Psoas muscle (tissue), 8 donors: ENCODE data around the gene MAP2K7. TPM values are rescaled to one million over a fixed set of nuclear protein-coding genes. Genes with fewer than 3 reads are reported as not detected.

Experiments
- ATAC-seq, 4 donors: fragments of 200-7000 bp; cut with Tn5 transposase; one replicate each; pipeline ENCODE4 v1.9.1; 2020; ENCODE audit warnings: moderate library complexity in 3 of 4, mild to moderate bottlenecking in 2 of 4
- DNase-seq, 2 donors: peaks; one replicate each; pipeline ENCODE4 v3.0.0-alpha.2; 2020
- H3K27ac ChIP-seq: fragments of 200-600 bp; one replicate; pipeline ENCODE4 v1.8.0; 2022
- H3K27me3 ChIP-seq, 3 donors: fragments of 200-600 bp in 1 of 3; one replicate each; pipeline versions ENCODE4 v1.6.1 to v1.8.0; 2013 to 2022; ENCODE audit warnings: low read length in 2 of 3, mild to moderate bottlenecking in 2 of 3, moderate library complexity in 1 of 3; ENCODE audit not compliant: insufficient read depth in 3 of 3
- H3K36me3 ChIP-seq, 2 donors: fragments of 200-600 bp in 1 of 2; one replicate each; pipeline versions ENCODE4 v1.6.1 to v1.8.0; 2013 to 2022; ENCODE audit warnings: low read depth in 1 of 2, mild to moderate bottlenecking in 1 of 2, moderate library complexity in 1 of 2; ENCODE audit not compliant: insufficient read depth in 1 of 2
- H3K4me1 ChIP-seq: fragments of 200-600 bp; one replicate; pipeline ENCODE4 v1.8.0; 2022
- H3K4me3 ChIP-seq: fragments of 200-600 bp; one replicate; pipeline ENCODE4 v1.8.0; 2022; ENCODE audit warnings: mild to moderate bottlenecking
- H3K9me3 ChIP-seq: fragments of 200-600 bp; one replicate; pipeline ENCODE4 v1.8.0; 2022
- CTCF ChIP-seq: fragments of 200-600 bp; IDR thresholded peaks from one replicate; pipeline ENCODE4 v1.8.0; 2022; ENCODE audit warnings: antibody characterized with exemption
- WGBS, 3 donors: extraction: QIAGEN DNeasy Blood & Tissue Kit; methylation state at CpG; one replicate each; pipeline versions ENCODE4 v1.1.6 to v1.1.7; 2013; 5-methylcytosine and 5-hydroxymethylcytosine counted together
- intact Hi-C, 2 donors: fragments of 100-400 bp; cut with DNase I; formaldehyde crosslinking; loops; one replicate each; pipeline versions ENCODE4 v1.11.0 to v1.14.2; 2022
- polyA plus RNA-seq, 3 donors: library from polyadenylated mRNA; stranded (reverse); fragments of 200-250 nt; gene quantifications; one replicate each; pipeline ENCODE4 v1.2.3, GENCODE V29; 2013
- total RNA-seq, 4 donors: library from RNA; stranded (reverse); fragmentation: NEBNext Ultra II Directional in 2 of 4; extraction: Animal tissue kit (Norgen Biotek cat#: 25700) in 2 of 4; gene quantifications; one replicate each; pipeline versions ENCODE4 v1.2.1 to v1.2.4, GENCODE V29; 2021 to 2023
- donor health status: healthy with polysubstance abuse.
- donor health status: DM: no; HTN: no; CAD: no; lungs with moderate emphysema.
- donor health status: Bipolar disorder and iron deficiency.
- donor health status: healthy.
- donor health status: DM: yes; HTN: yes; CAD: no.
- donor health status: DM: no; HTN: no; CAD: no.
- donor health status: DM: no; HTN: no; CAD: no.
- donor health status: DM: yes; HTN: yes; CAD: no.

Gene MAP2K7
- total and polyA plus RNA-seq, 7 donors, result 35.4 to 72.5 (median 43.9) TPM

- intact Hi-C loops, result no loop called here
- Histone ChIP-seq H3K4me1 (no peaks in the 10 kb centered on the region), H3K9me3 (no peaks in the 10 kb centered on the region), H3K27me3 (no peaks in the 10 kb centered on the region), H3K27ac (no peak overlapping the region), H3K36me3 (peaks cover 9 to 93% of the 10 kb centered on the region in 2 donors), H3K4me3 (no peak overlapping the region)
- DNase-seq, result no peak
- TF ChIP-seq CTCF, result no peak
- 87 to 92% (median 88%) methylated on average over 22 of the region's 22 CpGs for WGBS, 3 donors
- no peak for ATAC-seq
These were observed 59.1 kb downstream of the MAP2K7 start for GRCh38 chr19:7962644-7963268.

- 91 to 93% (median 92%) methylated on average over 25 of the region's 25 CpGs for WGBS, 3 donors
- ATAC-seq, result no peak
- DNase-seq, result no peak
- Histone ChIP-seq H3K27ac (no peak overlapping the region), H3K4me3 (no peak overlapping the region), H3K36me3 (peaks cover 9 to 93% of the 10 kb centered on the region in 2 donors), H3K27me3 (no peaks in the 10 kb centered on the region), H3K9me3 (no peaks in the 10 kb centered on the region), H3K4me1 (no peaks in the 10 kb centered on the region)
- intact Hi-C loops, result no loop called here
- TF ChIP-seq CTCF, result no peak
These were observed 59.9 kb downstream of the MAP2K7 start for GRCh38 chr19:7963566-7963965.

Other genes with a start within 250 kb of the MAP2K7 start
- under 1 TPM in 2 of 4 donors, not detected in 2; 0.48 to 0.57 TPM for gene RETN, start 234.8 kb upstream of the MAP2K7 start, total RNA-seq
- gene RETN, start 234.8 kb upstream of the MAP2K7 start, polyA plus RNA-seq, result 1 to 10 TPM in 2 of 3 donors, under 1 TPM in 1; 0.46 to 4.7 (median 2.1) TPM
- under 1 TPM; 0.18 to 0.54 (median 0.28) TPM for gene MCEMP1, start 226.8 kb upstream of the MAP2K7 start, total RNA-seq
- under 1 TPM in 2 of 3 donors, not detected in 1; 0.21 to 0.35 TPM for gene MCEMP1, start 226.8 kb upstream of the MAP2K7 start, polyA plus RNA-seq
- 100 to 1,000 TPM in 3 of 4 donors, 10 to 100 TPM in 1; 83.4 to 164 (median 104) TPM for gene TRAPPC5, start 223.0 kb upstream of the MAP2K7 start, total RNA-seq
- 100 to 1,000 TPM in 1 of 3 donors, 10 to 100 TPM in 2; 40.6 to 125 (median 66.8) TPM for gene TRAPPC5, start 223.0 kb upstream of the MAP2K7 start, polyA plus RNA-seq
- gene FCER2, start 201.7 kb upstream of the MAP2K7 start, total RNA-seq, result under 1 TPM in 2 of 4 donors, not detected in 2; 0.34 to 0.54 TPM
- under 1 TPM in 2 of 3 donors, not detected in 1; 0.06 to 0.10 TPM for gene FCER2, start 201.7 kb upstream of the MAP2K7 start, polyA plus RNA-seq
- gene CLEC4G, start 171.8 kb upstream of the MAP2K7 start, total RNA-seq, result under 1 TPM in 3 of 4 donors, not detected in 1; 0.38 to 0.69 (median 0.50) TPM
- under 1 TPM in 2 of 3 donors, not detected in 1; 0.08 to 0.14 TPM for gene CLEC4G, start 171.8 kb upstream of the MAP2K7 start, polyA plus RNA-seq
- gene CD209, start 156.3 kb upstream of the MAP2K7 start, total RNA-seq, result 10 to 100 TPM in 1 of 4 donors, 1 to 10 TPM in 3; 2.7 to 13.8 (median 3.0) TPM
- gene CD209, start 156.3 kb upstream of the MAP2K7 start, polyA plus RNA-seq, result under 1 TPM; 0.11 to 0.42 (median 0.30) TPM
- not detected for gene CLEC4M, start 140.6 kb upstream of the MAP2K7 start, total RNA-seq
- gene CLEC4M, start 140.6 kb upstream of the MAP2K7 start, polyA plus RNA-seq, result not detected
- 10 to 100 TPM; 13.9 to 25.9 (median 22.2) TPM for gene EVI5L, start 73.7 kb upstream of the MAP2K7 start, total RNA-seq
- gene EVI5L, start 73.7 kb upstream of the MAP2K7 start, polyA plus RNA-seq, result 10 to 100 TPM in 2 of 3 donors, 1 to 10 TPM in 1; 5.8 to 10.7 (median 10.0) TPM
- gene PRR36, start 29.5 kb upstream of the MAP2K7 start, total RNA-seq, result not detected
- not detected for gene PRR36, start 29.5 kb upstream of the MAP2K7 start, polyA plus RNA-seq
- gene LRRC8E, start 15.4 kb upstream of the MAP2K7 start, total RNA-seq, result under 1 TPM; 0.07 to 0.26 (median 0.15) TPM
- under 1 TPM in 2 of 3 donors, not detected in 1; 0.03 to 0.10 TPM for gene LRRC8E, start 15.4 kb upstream of the MAP2K7 start, polyA plus RNA-seq
- 10 to 100 TPM in 1 of 4 donors, 1 to 10 TPM in 3; 4.5 to 13.0 (median 7.5) TPM for gene TGFBR3L, start 11.0 kb downstream of the MAP2K7 start, total RNA-seq
- gene TGFBR3L, start 11.0 kb downstream of the MAP2K7 start, polyA plus RNA-seq, result 1 to 10 TPM; 1.2 to 1.5 (median 1.3) TPM
- gene SNAPC2, start 16.5 kb downstream of the MAP2K7 start, total RNA-seq, result 1 to 10 TPM; 4.6 to 8.7 (median 6.7) TPM
- gene SNAPC2, start 16.5 kb downstream of the MAP2K7 start, polyA plus RNA-seq, result 10 to 100 TPM in 2 of 3 donors, 1 to 10 TPM in 1; 8.4 to 16.0 (median 10.2) TPM
- under 1 TPM in 1 of 4 donors, not detected in 3; 0.30 TPM for gene CTXN1, start 22.3 kb downstream of the MAP2K7 start, total RNA-seq
- under 1 TPM in 2 of 3 donors, not detected in 1; 0.04 to 0.25 TPM for gene CTXN1, start 22.3 kb downstream of the MAP2K7 start, polyA plus RNA-seq
- gene TIMM44, start 39.8 kb downstream of the MAP2K7 start, total RNA-seq, result 10 to 100 TPM; 67.0 to 95.8 (median 80.0) TPM
- gene TIMM44, start 39.8 kb downstream of the MAP2K7 start, polyA plus RNA-seq, result 100 to 1,000 TPM in 2 of 3 donors, 10 to 100 TPM in 1; 95.1 to 173 (median 119) TPM
- 10 to 100 TPM; 44.5 to 57.9 (median 48.0) TPM for gene ELAVL1, start 101.8 kb downstream of the MAP2K7 start, total RNA-seq
- 10 to 100 TPM; 22.3 to 41.6 (median 41.4) TPM for gene ELAVL1, start 101.8 kb downstream of the MAP2K7 start, polyA plus RNA-seq
- gene CCL25, start 148.9 kb downstream of the MAP2K7 start, total RNA-seq, result not detected
- under 1 TPM in 1 of 3 donors, not detected in 2; 0.22 TPM for gene CCL25, start 148.9 kb downstream of the MAP2K7 start, polyA plus RNA-seq
- gene FBN3, start 245.7 kb downstream of the MAP2K7 start, total RNA-seq, result under 1 TPM in 2 of 4 donors, not detected in 2; 0.02 to 0.51 TPM
- gene FBN3, start 245.7 kb downstream of the MAP2K7 start, polyA plus RNA-seq, result under 1 TPM; 0.01 to 0.12 (median 0.01) TPM